Hepatocyte (in vitro differentiated cells): Measurements from ENCODE around the gene EBF4.

Experiments used
- CTCF ChIP-seq: fragments of 200-600 bp; sonication (generic); IDR thresholded peaks from 2 replicates; pipeline ENCODE4 v1.5.1; 2016; ENCODE audit warnings: antibody characterized with exemption, mild to moderate bottlenecking; ENCODE audit not compliant: poor library complexity
- EZH2 ChIP-seq: fragments of 200-600 bp; sonication (generic); IDR thresholded peaks from 2 replicates; pipeline ENCODE4 v1.6.1; 2016; ENCODE audit warnings: antibody characterized with exemption, mild to moderate bottlenecking, borderline replicate concordance

- no peak for TF ChIP-seq CTCF
- no peak for TF ChIP-seq EZH2
Observed at GRCh38 chr20:2706688-2707352, 14.2 kb downstream of the EBF4 start.
